Activated T-helper 1 cell treated with anti-CD3 and anti-CD28 coated beads, Interleukin-2, amount 50 U/mL, for 16 hours (primary cell): ENCODE data around the gene VWA8.
"Not testable (repeated sequence)": the region's sequence is repeated elsewhere in the genome, so short reads cannot be mapped to it uniquely, and the experiment has no call there.

Source experiments
- DNase-seq, 2 donors: peaks; one replicate each; pipeline ENCODE4 v3.0.0-alpha.2; 2020; ENCODE audit warnings: low read depth in 1 of 2, low spot score in 1 of 2

The VWA8 gene

GRCh38 chr13:41622432-41623429 lies 338.2 kb downstream of the VWA8 start:
- DNase-seq: no peak

DNA sequence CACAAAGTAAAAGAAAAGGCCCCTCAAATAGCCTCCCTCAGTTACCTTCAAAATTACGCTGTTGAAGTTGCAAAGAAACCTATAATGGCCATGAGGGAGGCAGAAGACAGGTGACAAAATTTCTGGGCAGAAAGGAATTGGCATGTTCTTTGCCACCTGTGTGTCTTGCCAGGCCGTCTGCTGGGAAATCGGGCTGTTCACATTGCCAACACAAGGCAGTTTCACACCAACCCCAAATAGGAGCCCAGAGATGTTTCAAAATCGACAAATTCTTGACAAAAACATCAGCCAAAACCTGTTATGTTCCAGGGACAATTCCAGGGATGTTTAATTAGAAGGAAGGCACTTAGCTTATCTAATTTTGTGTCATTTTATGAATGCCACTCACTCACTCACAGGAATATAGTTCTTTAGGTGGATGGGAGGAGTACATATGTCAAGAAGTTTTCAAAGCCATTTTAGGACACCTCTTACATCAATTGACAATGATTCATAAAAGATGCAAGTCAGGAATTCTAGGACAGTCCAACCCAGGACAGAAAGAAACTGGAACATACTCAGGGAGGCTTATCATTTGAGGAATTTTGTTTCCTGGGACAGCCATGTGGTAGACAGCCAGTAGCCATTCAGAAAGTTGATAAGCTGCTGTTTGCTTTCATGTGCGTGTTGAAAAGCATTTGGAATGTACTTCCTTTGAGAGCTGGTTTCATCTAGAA lies 339.0 kb downstream of the VWA8 start:
- no peak for DNase-seq

DNA sequence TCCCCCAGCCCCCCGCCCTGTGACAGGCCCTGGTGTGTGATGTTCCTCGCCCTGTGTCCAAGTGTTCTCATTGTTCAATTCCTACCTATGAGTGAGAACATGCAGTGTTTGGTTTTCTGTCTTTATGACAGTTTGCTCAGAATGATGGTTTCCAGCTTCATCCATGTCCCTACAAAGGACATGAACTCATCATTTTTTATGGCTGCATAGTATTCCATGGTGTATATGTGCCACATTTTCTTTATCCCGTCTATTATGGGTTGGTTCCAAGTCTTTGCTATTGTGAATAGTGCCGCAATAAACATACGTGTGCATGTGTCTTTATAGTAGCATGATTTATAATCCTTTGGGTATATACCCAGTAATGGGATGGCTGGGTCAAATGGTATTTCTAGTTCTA lies 343.3 kb downstream of the VWA8 start:
- not testable (repeated sequence) for DNase-seq

DNA sequence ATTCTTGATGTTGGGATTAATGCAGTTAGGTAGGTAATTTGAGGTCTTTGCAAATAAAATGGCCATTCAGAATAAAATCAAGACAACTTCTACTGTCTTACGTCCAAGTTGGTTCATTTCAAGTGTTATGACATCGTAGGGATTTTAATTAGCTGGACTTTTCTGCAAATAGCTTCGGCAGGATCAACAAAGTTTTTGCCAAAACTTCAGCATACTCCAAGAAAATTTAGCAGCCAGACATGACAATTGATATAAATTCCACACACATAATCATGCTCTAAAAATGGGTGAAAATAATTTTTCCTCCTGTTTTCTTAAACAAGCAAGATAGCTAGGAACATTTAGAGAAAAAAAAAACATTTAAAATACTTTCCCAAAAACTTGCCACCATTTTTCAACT lies 344.8 kb downstream of the VWA8 start:
- no peak for DNase-seq

GRCh38 chr13:41615528-41615855 lies 345.4 kb downstream of the VWA8 start:
- DNase-seq: no peak

DNA sequence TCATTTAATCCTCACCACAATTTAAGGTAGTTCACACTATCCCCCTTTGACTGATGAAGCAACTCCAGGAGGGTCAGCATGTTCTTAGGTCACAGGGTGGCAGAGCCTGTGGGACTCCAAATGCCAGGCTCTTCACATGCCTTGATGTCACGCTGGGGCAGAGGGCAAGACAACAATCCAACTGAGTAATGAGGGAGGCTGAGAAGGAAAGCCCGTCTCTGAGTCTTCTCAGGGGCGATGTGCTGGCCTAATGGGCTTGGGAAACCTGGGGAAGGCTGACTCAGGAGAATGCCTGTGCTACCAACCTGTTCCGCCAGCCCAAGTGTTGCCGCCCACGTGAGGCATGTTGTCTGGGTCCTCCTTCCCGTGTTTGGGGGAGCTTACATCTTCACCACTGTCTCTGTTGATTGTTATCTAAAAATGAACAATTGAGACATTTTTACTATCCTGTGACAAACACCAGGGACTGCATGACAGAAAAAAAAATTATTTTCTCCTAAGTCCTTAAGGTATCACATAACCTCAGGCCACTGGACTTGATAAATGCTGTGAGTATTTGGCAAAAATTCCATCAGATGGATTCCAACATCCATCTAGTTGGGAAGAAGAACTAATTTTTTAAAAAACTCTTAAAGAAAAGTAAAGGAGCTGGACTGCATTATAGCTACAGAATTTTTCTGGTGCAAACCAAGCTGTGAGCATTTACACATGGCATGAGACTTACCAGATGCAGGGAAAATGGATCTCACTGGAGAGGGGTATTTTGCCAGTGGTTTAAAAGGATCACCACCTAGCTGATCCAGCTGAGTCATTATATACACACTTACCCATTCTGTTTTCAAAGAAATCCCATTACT lies 346.0 kb downstream of the VWA8 start:
- no peak for DNase-seq

GRCh38 chr13:41613984-41614661 lies 346.8 kb downstream of the VWA8 start:
- DNase-seq: no peak

DNA sequence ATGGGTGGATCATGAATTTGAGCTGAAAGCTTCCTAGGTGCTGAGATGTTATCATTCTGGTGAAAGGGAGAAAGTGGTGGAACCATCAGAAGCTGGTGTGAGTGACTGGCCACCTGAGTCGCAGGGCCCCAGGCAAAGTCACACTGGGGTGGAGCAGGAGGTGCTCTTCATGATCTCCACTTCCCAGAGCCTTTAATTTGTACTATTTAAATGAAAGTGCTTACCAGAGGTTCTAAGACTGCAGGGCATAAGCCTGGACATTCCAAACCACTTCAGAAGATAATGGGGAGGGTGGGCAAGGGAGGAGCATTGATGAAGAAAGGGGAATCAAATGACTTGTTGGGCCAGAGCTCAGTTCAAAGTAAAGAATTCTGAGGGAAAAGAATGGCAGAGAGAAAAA lies 347.4 kb downstream of the VWA8 start:
- DNase-seq: no peak

GRCh38 chr13:41611385-41611784 lies 349.5 kb downstream of the VWA8 start:
- DNase-seq: no peak

GRCh38 chr13:41610404-41610803 lies 350.5 kb downstream of the VWA8 start:
- DNase-seq: no peak

- DNase-seq: no peak
Observed at GRCh38 chr13:41609828-41610227, 351.1 kb downstream of the VWA8 start.

DNA sequence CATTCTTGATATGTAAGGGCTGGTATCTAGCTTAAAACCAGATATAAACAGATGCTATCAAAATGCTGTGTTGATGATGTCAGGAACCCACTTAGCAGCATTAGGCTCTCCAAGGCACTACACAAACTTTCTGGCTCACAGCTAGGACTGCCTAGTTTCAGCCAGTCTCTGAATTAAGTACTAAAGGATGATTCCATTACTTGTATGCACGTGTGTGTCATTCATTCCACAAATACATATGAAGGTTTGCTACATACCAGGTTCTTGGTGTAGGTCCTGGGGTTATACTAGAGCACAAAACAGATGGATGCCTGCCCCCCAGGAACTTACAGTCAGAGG lies 352.1 kb downstream of the VWA8 start:
- DNase-seq: no peak

GRCh38 chr13:41608111-41608838 lies 352.6 kb downstream of the VWA8 start:
- DNase-seq: no peak

GRCh38 chr13:41606646-41607045 lies 354.3 kb downstream of the VWA8 start:
- DNase-seq: no peak

DNA sequence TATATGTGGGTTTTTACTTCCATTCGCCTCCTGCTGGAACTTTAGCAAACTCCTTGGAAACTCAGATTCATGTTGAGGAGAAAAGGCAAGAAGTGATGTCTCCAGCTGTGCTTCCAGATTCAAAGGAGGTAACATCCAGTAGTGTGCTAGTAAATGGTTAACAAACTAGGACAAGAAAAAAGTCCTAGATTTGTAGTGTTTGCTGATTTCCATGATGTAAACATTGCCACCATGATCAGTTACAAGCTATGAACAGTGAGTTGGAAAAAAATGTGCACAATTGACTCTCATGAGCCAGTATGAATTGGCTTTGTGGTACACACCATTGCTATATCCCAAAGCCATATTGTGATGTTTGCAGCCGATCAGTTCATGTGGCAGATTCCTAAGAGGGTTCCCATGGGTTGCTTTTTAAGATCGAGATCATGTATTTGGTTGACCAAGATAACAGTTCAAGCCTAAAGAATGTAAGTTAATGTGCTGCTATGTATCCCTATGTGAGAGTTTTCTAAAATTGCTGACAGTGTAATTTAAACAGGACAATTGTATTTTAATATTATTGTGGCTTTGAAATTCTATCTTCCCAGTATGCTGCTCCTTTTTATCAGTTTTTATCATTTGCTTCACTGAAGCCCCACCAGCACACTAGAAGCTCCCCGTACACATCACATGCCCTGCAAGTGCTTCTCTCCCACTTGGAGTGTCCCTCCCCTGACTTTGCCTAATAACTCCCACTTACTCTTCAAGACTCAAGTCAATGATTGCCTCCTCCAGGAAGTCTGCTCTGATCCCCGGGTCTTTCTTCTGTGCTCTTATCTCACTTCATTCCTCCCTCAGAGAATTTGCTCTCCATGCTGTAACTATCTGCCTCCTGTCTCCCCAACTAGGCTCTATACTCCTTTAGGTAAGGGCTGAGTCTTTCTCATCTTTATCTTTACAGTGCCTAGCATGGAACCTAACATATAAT lies 355.3 kb downstream of the VWA8 start:
- DNase-seq: no peak

DNA sequence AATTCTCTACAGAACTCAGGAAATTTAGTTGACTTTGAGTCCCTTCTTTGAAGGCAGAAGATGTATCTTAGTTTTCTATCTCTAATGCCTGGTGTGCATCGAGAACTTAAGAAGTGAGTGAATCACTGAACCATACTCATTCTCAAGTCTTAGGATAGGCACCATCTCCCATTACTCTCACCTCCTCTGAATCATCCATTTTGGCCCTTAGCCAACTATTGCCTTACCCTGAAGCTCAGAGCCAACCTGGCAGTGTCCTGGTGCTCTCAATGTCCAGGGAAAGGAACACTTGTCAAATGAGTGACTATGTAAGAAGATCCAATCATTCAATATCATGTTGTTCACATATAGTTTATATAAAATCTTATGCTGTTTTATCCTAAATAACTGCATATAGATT lies 357.0 kb downstream of the VWA8 start:
- DNase-seq: no peak

- DNase-seq: no peak
Observed at GRCh38 chr13:41601718-41602445, 359.0 kb downstream of the VWA8 start.

GRCh38 chr13:41599619-41600018 lies 361.3 kb downstream of the VWA8 start:
- DNase-seq: no peak
